ENCODE data around the gene RAB31.

RAB31 gene

GRCh38 chr18:9691235-9691634 lies 16.9 kb upstream of the RAB31 start:
- DNase-seq (ENCODE audit: low read depth), result no peak

DNA sequence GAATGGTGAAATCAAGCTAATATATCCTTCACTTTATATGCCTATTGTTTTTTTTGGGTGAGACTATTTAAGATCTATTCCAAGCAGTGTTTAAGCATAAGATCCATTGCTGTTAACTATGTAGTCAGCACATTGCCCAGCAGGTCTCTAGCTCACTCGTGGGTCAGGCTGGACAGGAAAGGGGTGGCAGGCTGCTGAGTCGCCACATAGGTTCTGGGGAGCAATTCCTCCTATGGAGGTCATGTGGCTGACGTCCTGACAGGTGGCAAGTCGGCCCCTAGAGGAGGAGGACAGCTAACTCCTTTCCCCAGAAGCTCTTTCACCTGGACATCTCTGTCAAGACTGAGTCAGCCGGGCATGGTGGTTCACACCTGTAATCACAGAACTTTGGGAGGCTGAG lies 13.9 kb upstream of the RAB31 start:
- no peak for DNase-seq (ENCODE audit: low read depth)

GRCh38 chr18:9694952-9695495 lies 13.1 kb upstream of the RAB31 start:
- no peak for DNase-seq (ENCODE audit: low read depth)

- DNase-seq (ENCODE audit: low read depth), result no peak
Measured at GRCh38 chr18:9695605-9696004, 12.5 kb upstream of the RAB31 start.

- DNase-seq (ENCODE audit: low read depth), result no peak
Measured at GRCh38 chr18:9696112-9696511, 12.0 kb upstream of the RAB31 start.

DNA sequence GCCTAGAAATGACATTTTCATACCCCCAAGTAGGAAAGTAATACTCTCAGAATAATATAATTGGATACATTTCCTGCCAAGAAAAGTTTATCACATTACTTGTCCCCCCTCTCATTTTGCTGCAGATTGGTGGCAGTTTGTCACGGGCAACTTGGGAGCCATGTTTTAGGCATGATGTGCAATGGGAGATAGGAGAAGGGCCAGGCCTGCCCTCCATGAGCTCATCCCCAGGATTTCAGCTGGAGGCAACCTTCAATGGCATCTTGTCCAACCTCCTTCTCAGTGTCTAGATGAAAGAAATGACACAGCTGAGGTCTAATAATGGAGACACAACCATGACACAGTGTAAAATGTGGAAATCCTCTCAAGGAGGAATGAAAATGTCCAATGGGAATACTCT lies 11.4 kb upstream of the RAB31 start:
- no peak for DNase-seq (ENCODE audit: low read depth)

DNA sequence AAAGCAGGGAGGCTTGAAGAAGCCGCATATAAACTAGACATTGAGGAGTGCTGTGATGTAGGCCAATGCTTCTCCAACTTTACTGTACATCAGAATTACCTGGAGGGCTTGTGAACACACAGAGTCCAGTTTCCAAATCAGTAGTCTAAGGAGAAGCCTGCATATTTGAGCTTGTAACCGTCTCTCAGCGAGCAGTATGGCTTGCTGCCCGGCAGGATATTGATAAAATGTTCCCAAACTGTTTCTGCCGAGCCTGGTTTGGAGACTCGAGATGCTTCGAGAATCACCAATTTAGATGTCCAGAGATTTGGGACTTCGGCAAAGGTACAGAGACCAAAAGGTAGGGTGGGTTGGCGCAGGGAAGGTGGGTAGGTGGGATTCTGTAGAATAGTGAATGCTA lies 11.0 kb upstream of the RAB31 start:
- DNase-seq (ENCODE audit: low read depth), result no peak

DNA sequence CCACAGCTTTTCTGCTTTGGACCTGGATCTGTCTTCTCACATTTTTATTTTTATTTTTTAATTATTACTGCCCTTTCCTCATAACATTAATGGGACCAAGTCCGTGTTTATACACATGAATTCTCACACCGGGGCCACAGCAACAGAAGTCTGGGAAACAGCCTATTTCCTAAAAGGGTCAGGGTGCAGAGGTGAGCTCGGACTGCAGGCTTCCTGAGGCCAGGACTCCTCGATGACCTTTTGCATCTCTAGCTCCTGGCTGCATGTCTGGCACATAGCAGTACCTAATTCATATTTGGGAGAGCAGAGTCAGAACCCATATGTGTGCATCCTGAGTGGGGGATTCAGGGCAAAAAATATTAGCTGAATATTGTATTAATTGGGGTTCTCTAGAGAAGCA lies 9.6 kb upstream of the RAB31 start:
- no peak for DNase-seq (ENCODE audit: low read depth)

GRCh38 chr18:9700261-9700796 lies 7.8 kb upstream of the RAB31 start:
- no peak for DNase-seq (ENCODE audit: low read depth)

DNA sequence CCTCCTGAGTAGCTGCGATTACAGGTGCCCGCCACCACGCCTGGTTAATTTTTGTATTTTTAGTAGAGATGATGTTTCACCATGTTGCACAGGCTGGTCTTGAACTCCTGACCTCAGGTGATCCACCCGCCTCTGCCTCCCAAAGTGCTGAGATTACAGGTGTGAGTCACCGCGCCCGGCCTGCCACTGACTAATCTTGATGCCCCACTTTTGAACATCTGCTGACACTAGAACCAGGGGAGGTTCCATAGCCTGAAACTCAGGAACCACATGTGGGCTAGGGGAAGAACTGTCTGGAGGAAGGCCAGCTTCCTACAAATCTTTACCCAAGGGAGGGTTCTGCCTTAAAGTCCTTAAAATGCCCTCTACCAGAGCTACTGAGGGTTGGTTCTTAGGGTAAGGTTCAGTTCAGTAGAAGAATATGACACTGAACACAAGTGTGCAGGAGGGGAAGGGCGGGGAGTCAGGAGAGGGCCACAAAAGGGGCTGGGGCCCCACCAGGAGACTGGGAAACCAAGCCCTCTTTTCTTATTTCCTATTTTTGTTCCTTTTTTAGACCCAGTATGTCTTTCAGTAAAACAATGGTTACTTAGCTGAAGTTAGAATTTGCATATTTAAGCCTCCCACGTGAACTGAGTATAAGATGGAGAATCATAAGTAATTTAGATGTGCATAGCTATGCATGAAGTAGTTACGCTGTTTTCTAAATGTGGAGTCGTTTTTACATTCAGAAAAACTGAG lies 6.3 kb upstream of the RAB31 start:
- DNase-seq (ENCODE audit: low read depth), result no peak

GRCh38 chr18:9704233-9705118 lies 3.6 kb upstream of the RAB31 start:
- no peak for DNase-seq (ENCODE audit: low read depth)

DNA sequence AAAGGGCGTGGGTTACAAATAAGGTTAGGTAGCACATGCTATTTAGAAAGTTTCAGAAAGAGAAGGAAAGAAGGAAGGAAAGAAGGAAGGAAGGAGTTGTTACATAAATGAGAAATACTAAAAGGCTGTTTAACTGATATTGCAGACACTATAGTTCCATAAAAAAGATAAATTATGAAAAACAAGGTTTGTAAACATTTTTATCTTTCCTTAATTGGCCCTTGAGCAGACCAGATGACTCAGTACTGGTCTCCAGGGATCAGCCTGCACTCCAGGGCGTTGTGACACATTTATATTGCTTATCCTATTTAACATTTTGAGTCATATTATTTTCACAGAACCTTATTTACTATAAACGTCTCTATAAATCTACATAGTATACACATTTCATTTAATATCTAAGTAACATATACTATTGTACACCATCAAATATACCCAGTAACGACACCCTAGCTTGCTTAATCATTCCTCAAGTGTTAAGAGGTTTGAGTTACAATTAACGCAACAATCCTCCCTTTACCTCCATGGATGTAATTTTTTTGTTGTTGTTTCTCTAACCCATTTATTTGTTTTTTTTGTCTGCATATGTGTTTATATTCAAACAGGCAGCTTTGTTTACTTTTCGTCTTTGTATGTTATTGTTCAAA lies 2.8 kb upstream of the RAB31 start:
- DNase-seq (ENCODE audit: low read depth), result no peak

DNA sequence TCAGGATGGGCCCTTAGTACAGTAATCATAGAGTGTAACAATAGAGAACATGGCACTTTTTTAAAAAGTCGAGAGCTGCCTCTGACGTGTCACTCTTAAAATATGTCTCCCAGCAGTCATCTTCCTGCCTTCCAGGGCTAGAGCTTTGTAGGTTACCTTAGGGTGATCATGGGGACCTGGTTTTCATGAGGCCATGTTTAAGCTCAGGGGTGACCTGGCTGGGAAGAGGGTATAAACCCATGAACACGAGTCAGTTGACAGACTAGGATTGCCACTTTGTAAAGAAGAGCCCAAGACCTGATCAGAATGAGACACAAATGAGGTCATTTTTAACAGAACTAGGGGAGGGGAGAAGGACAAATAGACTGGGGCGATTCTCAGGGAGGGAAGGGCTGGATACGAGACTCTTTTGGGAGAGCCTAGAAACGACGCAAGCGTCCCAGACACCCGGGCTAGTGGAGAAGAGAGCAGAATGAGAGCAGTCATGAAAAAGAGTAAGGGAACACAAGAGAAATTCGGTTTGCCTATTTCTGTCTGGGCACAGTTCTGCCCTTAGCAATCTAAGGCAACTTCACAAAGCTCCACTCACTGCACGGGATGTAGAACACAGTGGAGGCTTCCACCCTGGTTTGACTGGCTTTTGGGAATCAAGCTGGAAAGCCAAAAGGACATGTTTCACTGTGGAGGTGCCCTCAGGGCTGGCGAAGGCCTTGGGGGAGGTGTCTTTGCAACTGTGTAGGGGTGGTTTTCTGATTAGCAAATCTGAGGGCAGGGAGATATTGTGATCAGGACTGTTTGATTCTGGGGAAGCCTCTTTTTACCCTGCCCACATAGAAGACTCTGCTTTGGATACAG lies 1.8 kb upstream of the RAB31 start:
- DNase-seq (ENCODE audit: low read depth), result no peak

- no peak for DNase-seq (ENCODE audit: low read depth)
Measured at GRCh38 chr18:9707381-9708056, 582 bp upstream of the RAB31 start.

DNA sequence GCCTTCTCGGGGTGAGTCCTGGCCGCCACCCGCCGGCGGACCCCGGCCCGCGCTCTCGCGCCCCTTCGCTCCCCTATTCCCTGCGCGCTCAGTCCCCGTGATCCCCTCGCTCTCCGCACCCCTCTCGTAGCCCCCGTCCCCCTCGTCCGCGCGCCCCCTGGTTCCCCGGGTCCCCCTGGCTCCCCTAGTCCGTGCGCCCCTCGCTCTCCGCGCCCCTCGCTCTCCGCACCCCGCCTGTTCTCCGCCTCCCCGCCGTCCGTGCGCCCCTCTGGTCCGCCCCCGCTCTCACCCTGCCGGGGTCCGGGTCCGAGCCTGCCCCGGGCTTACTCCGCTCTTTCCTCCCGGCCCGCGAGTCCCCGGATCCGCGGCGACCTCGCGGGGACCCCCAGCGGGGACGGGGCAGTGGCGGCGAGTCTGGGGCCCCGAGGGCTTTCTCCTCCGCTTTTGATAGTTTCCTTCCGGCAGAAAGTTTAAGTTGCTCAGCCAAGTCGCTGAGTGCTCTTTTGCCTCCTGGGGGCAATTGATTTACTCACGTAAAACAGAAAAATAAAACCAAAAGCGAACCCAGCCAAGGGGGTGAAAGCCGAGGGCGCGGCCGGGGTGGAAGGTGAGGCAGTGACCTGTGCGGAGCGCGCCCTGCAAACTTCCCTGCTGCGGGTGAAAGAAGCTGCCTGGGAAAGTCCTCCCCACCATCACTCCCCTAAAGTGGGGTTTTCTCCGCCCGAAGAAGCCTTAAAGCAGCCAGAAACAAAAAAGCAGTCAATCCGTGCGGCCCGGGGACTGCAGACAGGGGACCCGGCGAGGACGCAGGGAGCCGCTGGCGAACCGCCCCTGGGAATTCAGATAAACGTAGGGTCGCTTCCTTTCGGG lies 568 bp downstream of the RAB31 start:
- no peak for DNase-seq (ENCODE audit: low read depth)

DNA sequence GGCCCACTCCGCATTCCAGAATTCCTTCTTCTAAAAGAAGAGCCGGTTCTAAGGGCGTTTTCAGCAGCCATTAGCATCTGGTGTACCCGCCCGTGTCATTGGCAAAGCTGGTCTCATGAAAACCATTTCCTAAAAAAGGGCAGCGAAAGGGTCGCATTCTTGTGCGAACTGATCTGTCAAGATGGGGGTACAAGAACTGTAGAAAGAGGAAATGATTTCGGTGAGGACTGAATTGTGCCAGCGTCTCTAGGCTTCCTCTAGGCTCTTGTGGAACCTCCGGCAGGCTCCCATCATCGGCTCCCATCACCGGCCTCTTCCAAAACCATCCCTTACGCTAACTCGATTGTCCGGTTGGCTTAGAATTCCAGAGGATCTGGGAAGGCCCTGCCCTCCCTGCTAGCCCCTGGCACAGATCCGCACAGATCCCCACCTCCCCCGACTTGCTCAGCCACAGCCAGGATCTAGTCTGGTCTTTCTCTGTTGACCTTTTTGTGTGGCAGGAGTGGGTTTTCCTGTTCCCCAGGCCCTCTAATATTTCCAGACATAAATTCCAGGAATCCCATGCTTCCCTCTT lies 1.3 kb downstream of the RAB31 start:
- no peak for DNase-seq (ENCODE audit: low read depth)

DNA sequence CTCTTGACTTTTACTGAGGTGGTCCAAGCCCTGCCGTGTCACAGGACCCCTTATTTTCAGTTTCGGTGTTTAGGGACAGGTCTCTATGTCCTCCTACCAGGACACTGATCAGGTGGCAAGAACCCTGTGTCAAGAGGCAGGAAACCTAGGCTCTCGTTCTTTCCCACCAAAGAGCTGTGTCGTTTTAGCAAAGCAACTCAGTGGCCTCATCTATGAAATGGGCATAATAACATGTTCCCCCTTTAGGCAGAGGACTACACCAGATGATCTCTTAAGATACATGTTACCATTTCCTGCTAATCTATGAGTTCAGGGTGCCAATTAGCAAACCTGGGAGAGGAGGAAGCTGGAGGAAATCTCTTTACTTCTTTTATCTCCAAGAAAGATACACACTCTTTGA lies 1.9 kb downstream of the RAB31 start:
- DNase-seq (ENCODE audit: low read depth), result no peak

- DNase-seq (ENCODE audit: low read depth), result no peak
Measured at GRCh38 chr18:9711361-9712129, 3.4 kb downstream of the RAB31 start.

- no peak for DNase-seq (ENCODE audit: low read depth)
Measured at GRCh38 chr18:9712130-9712577, 4.1 kb downstream of the RAB31 start.
